Pons (tissue), 1 donor: Measurements from ENCODE around the gene ALS2CL.
"Not testable (repeated sequence)": the region's sequence is repeated elsewhere in the genome, so short reads cannot be mapped to it uniquely, and the experiment has no call there.

Experiments
- DNase-seq: peaks from one replicate; pipeline ENCODE4 v3.0.0-alpha.2; 2016; ENCODE audit warnings: low spot score

Gene ALS2CL, protein sequence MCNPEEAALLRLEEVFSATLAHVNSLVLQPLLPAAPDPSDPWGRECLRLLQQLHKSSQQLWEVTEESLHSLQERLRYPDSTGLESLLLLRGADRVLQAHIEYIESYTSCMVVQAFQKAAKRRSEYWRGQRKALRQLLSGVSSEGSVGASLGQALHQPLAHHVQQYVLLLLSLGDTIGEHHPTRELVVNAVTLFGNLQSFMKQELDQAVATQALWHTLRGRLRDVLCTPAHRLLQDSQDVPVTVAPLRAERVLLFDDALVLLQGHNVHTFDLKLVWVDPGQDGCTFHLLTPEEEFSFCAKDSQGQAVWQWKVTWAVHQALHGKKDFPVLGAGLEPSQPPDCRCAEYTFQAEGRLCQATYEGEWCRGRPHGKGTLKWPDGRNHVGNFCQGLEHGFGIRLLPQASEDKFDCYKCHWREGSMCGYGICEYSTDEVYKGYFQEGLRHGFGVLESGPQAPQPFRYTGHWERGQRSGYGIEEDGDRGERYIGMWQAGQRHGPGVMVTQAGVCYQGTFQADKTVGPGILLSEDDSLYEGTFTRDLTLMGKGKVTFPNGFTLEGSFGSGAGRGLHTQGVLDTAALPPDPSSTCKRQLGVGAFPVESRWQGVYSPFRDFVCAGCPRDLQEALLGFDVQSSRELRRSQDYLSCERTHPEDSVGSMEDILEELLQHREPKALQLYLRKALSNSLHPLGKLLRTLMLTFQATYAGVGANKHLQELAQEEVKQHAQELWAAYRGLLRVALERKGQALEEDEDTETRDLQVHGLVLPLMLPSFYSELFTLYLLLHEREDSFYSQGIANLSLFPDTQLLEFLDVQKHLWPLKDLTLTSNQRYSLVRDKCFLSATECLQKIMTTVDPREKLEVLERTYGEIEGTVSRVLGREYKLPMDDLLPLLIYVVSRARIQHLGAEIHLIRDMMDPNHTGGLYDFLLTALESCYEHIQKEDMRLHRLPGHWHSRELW

DNA sequence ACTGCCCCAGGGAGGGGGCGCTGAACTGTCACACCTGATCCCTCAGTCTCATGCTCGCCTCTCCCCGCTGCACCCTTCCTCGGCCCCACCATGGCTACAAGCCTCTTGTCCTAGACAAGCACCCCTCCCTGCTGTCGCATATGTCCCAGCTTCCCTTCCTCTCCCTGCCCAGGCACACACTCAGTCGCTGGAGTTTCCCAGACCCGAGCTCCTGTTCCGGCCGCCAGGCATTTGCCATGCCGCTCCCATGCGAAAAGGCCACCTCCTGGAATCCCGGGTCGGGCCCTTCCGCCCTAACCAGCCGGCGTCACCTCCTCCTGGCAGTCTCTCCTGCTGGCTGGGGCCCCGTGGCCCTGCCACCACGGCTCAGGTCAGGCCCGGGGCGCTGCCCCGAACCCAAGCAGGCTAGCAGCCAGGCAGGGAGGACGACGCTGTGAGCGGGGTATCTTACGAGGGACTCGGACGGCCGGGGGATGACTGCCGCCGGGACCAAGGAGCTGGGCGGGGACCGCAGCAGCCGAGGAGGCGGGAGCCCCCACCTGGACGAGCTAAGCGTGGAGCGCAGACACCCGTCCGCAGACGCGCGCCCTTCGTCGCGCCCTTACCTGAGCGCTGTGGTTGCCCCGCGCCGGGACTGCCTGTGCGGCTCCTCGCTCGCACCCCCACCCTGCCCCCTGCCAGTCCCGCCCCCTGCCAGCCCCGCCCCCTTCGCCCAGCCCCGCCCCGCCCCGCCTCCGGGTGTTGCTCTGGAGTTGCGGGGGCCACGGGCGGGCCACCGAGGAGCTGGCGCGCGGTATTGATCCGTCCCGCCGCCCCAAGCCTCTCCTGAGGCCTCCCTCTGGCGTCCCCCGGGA, at the start of gene ALS2CL:
Gene ALS2CL (minus strand): TSS at position 642 of the 854 bp plus-strand sequence. CDS start 4,239 bp downstream, outside the sequence.
- DNase-seq = no peak

GRCh38 chr3:46742992-46743585, 49.6 kb upstream of the ALS2CL start:
- DNase-seq = no peak

DNA sequence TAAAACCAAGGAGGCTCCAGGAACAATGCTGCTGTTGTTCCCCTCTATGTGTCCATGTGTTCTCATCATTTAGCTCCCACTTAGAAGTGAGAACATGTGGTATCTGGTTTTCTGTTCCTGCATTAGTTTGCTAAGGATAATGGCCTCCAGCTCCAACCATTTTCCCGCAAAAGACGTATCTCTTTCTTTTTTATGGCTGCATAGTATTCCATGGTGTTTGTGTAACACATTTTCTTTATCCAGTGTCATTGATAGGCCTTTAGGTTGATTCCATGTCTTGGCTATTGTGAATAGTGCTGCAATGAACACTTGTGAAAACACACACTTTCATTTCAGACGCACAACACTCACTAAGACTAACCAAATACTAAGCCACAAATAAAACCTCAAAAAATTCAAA, 46.1 kb upstream of the ALS2CL start:
- not testable (repeated sequence) for DNase-seq

GRCh38 chr3:46737329-46737731, 43.9 kb upstream of the ALS2CL start:
- DNase-seq = no peak

- DNase-seq = no peak
These were observed 42.8 kb upstream of the ALS2CL start for GRCh38 chr3:46736006-46736872.

GRCh38 chr3:46734773-46735172, 41.3 kb upstream of the ALS2CL start:
- no peak for DNase-seq

DNA sequence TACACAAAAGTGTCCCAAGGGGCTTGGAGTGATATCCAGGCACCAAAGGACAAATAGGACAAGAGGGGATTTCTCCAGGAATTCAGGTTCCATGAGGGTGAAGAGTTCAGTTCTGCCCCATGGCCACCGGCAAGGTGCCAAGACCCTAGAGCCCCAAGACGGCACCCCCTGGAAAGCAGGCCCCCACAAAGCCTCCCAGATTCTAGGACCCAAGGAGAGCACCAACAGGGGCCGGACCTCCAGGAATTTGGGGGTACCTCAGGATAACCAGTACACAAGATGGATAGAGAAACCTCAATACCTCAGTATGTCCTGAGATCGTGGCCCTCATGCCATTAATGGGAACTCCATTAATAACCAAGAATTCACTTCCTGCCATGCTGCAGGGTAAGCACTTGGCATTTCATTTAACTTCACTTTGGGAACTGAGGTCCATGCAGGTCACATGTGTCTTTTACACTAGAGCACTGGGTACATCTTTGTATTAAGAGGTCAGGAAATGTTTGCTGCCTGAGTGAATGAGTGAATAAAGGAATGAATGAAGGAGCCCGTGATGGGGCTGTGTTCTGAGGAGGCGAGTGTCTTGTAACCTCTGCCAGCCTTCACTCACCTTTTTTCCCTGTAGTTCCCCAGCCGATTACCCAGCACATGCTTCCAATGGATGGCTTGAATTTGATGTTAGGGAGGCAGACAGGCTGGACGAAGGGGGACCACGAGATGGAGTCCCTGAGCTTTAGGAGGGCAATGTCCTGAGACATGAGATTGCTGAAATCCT, 39.7 kb upstream of the ALS2CL start:
- DNase-seq = no peak

DNA sequence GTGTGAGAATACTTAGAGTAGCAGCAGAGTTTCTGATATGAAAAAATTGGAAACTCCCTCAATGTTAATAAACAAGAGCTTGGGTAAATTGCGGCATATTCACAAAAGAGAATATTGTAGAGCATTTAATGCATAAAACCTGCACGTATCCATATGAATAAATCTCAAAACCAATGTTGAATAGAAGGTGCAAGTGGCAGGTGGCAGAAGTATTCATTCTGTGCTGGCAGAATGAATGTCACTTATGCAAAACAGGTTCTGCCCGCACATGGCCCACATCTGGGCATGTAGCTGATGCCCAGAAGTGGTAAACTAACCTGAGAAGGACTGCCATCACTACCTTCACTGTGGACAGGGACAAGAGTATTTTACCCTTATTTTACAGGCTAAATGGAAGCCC, 38.3 kb upstream of the ALS2CL start:
- no peak for DNase-seq

- no peak for DNase-seq
These were observed 37.3 kb upstream of the ALS2CL start for GRCh38 chr3:46730819-46731218.

DNA sequence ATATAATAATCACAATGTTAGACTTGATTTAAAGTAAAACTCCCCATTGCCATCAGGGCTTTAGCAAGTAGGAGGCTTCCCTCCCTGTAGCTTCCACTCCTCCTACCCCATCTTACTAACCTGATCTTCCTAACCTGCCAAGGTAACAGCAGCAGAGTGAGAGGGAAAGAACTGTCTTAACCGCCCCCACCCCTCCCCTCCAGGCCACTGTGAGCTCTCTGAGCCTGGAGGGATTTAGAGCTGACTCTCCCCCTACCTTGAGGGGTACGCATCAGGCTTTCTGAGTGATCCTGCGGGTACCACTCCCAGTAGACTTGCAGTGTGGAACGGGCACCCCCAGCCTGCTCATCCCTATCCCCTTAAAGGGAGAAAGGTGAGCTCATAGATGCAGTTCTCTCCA, 35.6 kb upstream of the ALS2CL start:
- DNase-seq = no peak

- DNase-seq = peak; percentile 11
These were observed 32.3 kb upstream of the ALS2CL start for GRCh38 chr3:46725621-46726314.

DNA sequence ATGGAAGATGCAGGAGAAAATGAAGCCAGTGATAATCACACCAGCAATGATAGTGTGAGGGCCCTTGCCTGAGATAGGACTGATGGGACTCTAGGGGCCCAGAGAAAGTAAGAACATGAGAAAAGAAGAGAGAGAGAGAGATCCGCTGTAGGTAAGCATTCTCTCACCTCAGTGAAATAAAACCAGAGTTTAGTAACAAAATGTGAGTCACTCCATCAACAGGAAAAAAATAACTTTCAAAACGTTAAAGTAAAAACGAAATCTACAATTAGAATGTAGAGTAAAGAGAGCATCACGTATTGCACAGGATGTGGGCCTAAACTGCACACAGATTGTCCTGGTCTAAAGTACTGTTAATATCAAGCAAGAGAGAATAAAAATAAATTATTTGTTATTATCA, 30.9 kb upstream of the ALS2CL start:
- no peak for DNase-seq

DNA sequence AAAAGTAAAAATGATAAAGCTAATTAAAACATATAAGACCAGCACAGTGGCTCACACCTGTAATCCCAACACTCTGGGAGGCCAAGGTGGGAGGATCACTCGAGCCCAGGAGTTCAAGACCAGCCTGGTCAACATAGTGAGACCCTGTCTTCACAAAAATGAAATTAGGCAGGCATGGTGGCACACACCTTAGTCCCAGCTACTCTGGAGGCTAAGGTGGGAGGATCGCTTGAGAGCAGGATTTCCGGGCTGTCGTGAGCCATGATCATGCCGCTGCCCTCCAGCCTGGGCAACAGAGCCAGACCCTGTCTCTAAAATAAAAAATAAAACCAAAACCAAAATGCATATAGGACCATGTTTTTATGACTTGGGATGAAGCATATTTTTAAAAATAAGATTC, 29.0 kb upstream of the ALS2CL start:
- DNase-seq = no peak

GRCh38 chr3:46721009-46721408, 27.5 kb upstream of the ALS2CL start:
- DNase-seq = no peak

DNA sequence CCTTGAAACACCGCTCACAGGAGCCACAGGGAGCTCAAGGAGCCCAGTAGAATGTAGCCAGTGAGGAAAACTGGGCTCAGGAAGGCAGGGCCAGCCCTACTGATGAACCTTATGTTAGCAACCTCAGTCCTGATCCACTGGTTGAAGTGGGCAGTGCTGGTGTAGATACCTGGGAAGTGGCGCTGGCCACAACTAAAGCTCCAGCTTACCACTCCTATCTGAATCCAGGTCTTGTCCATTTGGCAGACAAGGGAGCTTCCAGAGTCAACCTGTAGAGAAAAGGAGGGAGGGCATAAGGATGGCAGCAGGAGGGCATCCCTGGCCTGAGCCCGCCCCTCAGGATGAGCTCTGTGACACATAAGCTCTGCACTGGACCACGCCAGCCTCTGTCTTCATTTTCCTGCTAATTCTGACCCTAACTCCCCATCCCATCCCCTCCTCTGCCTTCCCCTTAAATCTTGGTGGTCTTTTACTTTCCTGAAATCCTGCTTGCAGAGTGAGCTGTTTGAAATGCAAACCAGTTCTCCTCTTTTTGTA, 26.3 kb upstream of the ALS2CL start:
- DNase-seq = no peak

DNA sequence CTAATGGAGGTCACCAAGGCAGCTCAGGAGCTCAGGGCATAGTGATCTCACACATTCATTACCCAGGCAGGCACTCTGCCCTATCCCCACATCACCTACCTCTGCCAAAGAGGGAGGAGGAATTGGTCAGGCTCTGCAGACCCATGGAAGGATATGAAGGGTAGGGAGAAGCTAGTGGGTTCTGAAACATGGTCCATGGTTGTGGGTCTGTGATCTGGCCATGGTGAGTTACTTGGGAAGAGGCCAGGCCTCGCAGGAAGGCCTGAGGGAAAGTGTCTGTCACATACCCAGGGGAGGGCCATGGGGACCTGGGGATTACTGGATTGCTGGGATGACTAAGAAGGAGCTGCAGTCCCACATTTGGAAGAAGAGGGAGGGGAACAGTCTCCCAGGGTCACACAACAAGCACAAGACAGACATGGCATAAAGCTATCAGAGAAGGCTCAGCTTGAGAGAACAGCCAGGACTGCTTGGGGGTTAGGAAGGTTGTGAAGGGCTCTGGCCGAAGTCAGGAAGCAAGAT, 25.6 kb upstream of the ALS2CL start:
- no peak for DNase-seq

- DNase-seq = no peak
These were observed 24.2 kb upstream of the ALS2CL start, which contains the start of gene PRSS50 for GRCh38 chr3:46717447-46718231. PRSS50 (minus strand) TSS chr3:46717869; CDS start chr3:46717824, 45 bp downstream.
